GM19238 (cell line): ENCODE measurements around the gene YDJC.
"Not testable (repeated sequence)": the region's sequence is repeated elsewhere in the genome, so short reads cannot be mapped to it uniquely, and the experiment has no call there.

Experiments used
- DNase-seq: peaks from one replicate; pipeline ENCODE4 v3.0.0; 2011; ENCODE audit warnings: low spot score; ENCODE audit not compliant: insufficient read length

The YDJC gene

GRCh38 chr22:21609556-21610157, 20.2 kb downstream of the YDJC start:
- DNase-seq, result not testable (repeated sequence)

- no peak for DNase-seq
Measured at GRCh38 chr22:21606775-21607174, 23.0 kb downstream of the YDJC start.

GRCh38 chr22:21605887-21606564, 23.8 kb downstream of the YDJC start:
- DNase-seq, result no peak

GRCh38 chr22:21603973-21604372, 25.8 kb downstream of the YDJC start:
- DNase-seq, result no peak

GRCh38 chr22:21602579-21602978, 27.2 kb downstream of the YDJC start:
- DNase-seq, result no peak

GRCh38 chr22:21599053-21599893, 30.5 kb downstream of the YDJC start:
- no peak for DNase-seq

- no peak for DNase-seq
Measured at GRCh38 chr22:21598302-21598701, 31.5 kb downstream of the YDJC start.

- not testable (repeated sequence) for DNase-seq
Measured at GRCh38 chr22:21596356-21597135, 33.3 kb downstream of the YDJC start.

GRCh38 chr22:21594865-21595452, 34.9 kb downstream of the YDJC start:
- no peak for DNase-seq

GRCh38 chr22:21593406-21594232, 36.2 kb downstream of the YDJC start:
- DNase-seq, result no peak

- no peak for DNase-seq
Measured at GRCh38 chr22:21592422-21592821, 37.4 kb downstream of the YDJC start.

GRCh38 chr22:21591695-21592094, 38.1 kb downstream of the YDJC start:
- DNase-seq, result no peak

GRCh38 chr22:21590809-21591641, 38.8 kb downstream of the YDJC start:
- no peak for DNase-seq

- DNase-seq, result no peak
Measured at GRCh38 chr22:21589396-21589795, 40.4 kb downstream of the YDJC start.

- DNase-seq, result peak; percentile 74
Measured at GRCh38 chr22:21587803-21588611, 41.8 kb downstream of the YDJC start.

GRCh38 chr22:21585389-21585788, 44.4 kb downstream of the YDJC start:
- no peak for DNase-seq

GRCh38 chr22:21582801-21583740, 46.8 kb downstream of the YDJC start:
- no peak for DNase-seq
